Activated T-helper 1 cell treated with anti-CD3 and anti-CD28 coated beads, Interleukin-2, amount 50 U/mL, for 16 hours (primary cell): ENCODE results near the gene RNF146.
"Not testable (repeated sequence)": the region's sequence is repeated elsewhere in the genome, so short reads cannot be mapped to it uniquely, and the experiment has no call there.

Experiments used
- DNase-seq, 2 donors: peaks; one replicate each; pipeline ENCODE4 v3.0.0-alpha.2; 2020; ENCODE audit warnings: low read depth in 1 of 2, low spot score in 1 of 2

Gene RNF146

GRCh38 chr6:127282184-127282583 is 15.5 kb downstream of the RNF146 start:
- no peak for DNase-seq

GRCh38 chr6:127288705-127289104 is 22.0 kb downstream of the RNF146 start:
- DNase-seq: no peak

- no peak for DNase-seq
Observed at GRCh38 chr6:127289934-127290333, 23.3 kb downstream of the RNF146 start.

GRCh38 chr6:127290391-127291265 is 24.0 kb downstream of the RNF146 start:
- DNase-seq: no peak

- DNase-seq: no peak
Observed at GRCh38 chr6:127291495-127291894, 24.8 kb downstream of the RNF146 start.

GRCh38 chr6:127297502-127298070 is 30.9 kb downstream of the RNF146 start:
- DNase-seq: no peak

GRCh38 chr6:127298475-127298874 is 31.8 kb downstream of the RNF146 start:
- DNase-seq: no peak

GRCh38 chr6:127299522-127300240 is 33.0 kb downstream of the RNF146 start:
- no peak for DNase-seq

GRCh38 chr6:127300411-127300810 is 33.7 kb downstream of the RNF146 start:
- DNase-seq: no peak

- no peak for DNase-seq
Observed at GRCh38 chr6:127301199-127301700, 34.6 kb downstream of the RNF146 start.

- no peak for DNase-seq
Observed at GRCh38 chr6:127302728-127303660, 36.3 kb downstream of the RNF146 start.

- DNase-seq: no peak
Observed at GRCh38 chr6:127303917-127304316, 37.3 kb downstream of the RNF146 start.

- DNase-seq: no peak
Observed at GRCh38 chr6:127305741-127306140, 39.1 kb downstream of the RNF146 start.

- DNase-seq: no peak
Observed at GRCh38 chr6:127317388-127318128, 50.9 kb downstream of the RNF146 start.

- no peak for DNase-seq
Observed at GRCh38 chr6:127319686-127320085, 53.0 kb downstream of the RNF146 start.

GRCh38 chr6:127328043-127328609 is 61.5 kb downstream of the RNF146 start:
- no peak for DNase-seq

GRCh38 chr6:127331256-127331655 is 64.6 kb downstream of the RNF146 start:
- DNase-seq: not testable (repeated sequence)

- no peak for DNase-seq
Observed at GRCh38 chr6:127332383-127332961, 65.8 kb downstream of the RNF146 start.
